Endodermal cell (in vitro differentiated cells): ENCODE results near the gene GON4L. TPM values are rescaled to one million over a fixed set of nuclear protein-coding genes. Genes with fewer than 3 reads are reported as not detected.

Experiments
- DNase-seq: peaks from one replicate; pipeline ENCODE4 v3.0.0-alpha.2; 2017
- H3K27ac ChIP-seq: 2 replicates; pipeline ENCODE4 v1.5.1; 2013; ENCODE audit warnings: mild to moderate bottlenecking, low read depth, low read length, moderate library complexity
- H3K27me3 ChIP-seq: 2 replicates; pipeline ENCODE4 v1.6.1; 2013; ENCODE audit warnings: mild to moderate bottlenecking, low read length, moderate library complexity; ENCODE audit not compliant: insufficient read depth, control insufficient read depth, poor library complexity, severe bottlenecking
- H3K36me3 ChIP-seq: 2 replicates; pipeline ENCODE4 v1.7.0; 2013; ENCODE audit warnings: mild to moderate bottlenecking, low read length, moderate library complexity; ENCODE audit not compliant: control insufficient read depth, insufficient read depth
- H3K4me1 ChIP-seq: one replicate; pipeline ENCODE4 v1.7.0; 2013; ENCODE audit warnings: low read length; ENCODE audit not compliant: control insufficient read depth, insufficient read depth
- H3K4me3 ChIP-seq: 2 replicates; pipeline ENCODE4 v1.5.1; 2013; ENCODE audit warnings: mild to moderate bottlenecking, low read length, moderate library complexity
- H3K9ac ChIP-seq: 2 replicates; pipeline ENCODE4 v1.6.1; 2013; ENCODE audit warnings: mild to moderate bottlenecking, low read length, moderate library complexity; ENCODE audit not compliant: poor library complexity, severe bottlenecking; ENCODE audit errors: extremely low read depth
- H3K9me3 ChIP-seq: 2 replicates; pipeline ENCODE4 v1.6.1; 2013; ENCODE audit warnings: mild to moderate bottlenecking, low read length, moderate library complexity; ENCODE audit not compliant: control insufficient read depth
- H3K27ac Mint-ChIP-seq: 2 replicates; pipeline ENCODE4 v1.8.0; 2020; ENCODE audit warnings: mixed read lengths
- H3K27me3 Mint-ChIP-seq: 2 replicates; pipeline ENCODE4 v1.8.0; 2021; ENCODE audit warnings: mild to moderate bottlenecking, mixed read lengths; ENCODE audit not compliant: insufficient read depth
- H3K36me3 Mint-ChIP-seq: 2 replicates; pipeline ENCODE4 v1.8.0; 2020; ENCODE audit warnings: low read depth, mixed read lengths
- H3K4me1 Mint-ChIP-seq: 2 replicates; pipeline ENCODE4 v1.8.0; 2020; ENCODE audit warnings: mixed read lengths
- H3K4me3 Mint-ChIP-seq: 2 replicates; pipeline ENCODE4 v1.8.0; 2020; ENCODE audit warnings: mild to moderate bottlenecking, moderate library complexity, mixed read lengths
- H3K9me3 Mint-ChIP-seq: 2 replicates; pipeline ENCODE4 v1.8.0; 2020; ENCODE audit warnings: mild to moderate bottlenecking, mixed read lengths
- WGBS, 2 experiments: methylation state at CpG; one replicate each; pipeline versions ENCODE4 v1.1.5 to v1.1.7; 2013; ENCODE audit warnings: missing lambda C conversion rate in 2 of 2, mixed read lengths in 1 of 2; ENCODE audit not compliant: insufficient coverage in 1 of 2, insufficient read length in 1 of 2; 5-methylcytosine and 5-hydroxymethylcytosine counted together
- total RNA-seq, 2 donors: library from RNA; stranded (reverse); fragmentation: NEBNext Ultra II Directional in 1 of 2; extraction: Animal tissue kit (Norgen Biotek cat#: 25700) in 1 of 2; gene quantifications; 2 replicates in 1 of 2; 3 replicates in 1 of 2; pipeline ENCODE4 v1.2.1, GENCODE V29; 2021
- TF ChIP-seq, protein P1 (sequence below): fragments of 200-600 bp; sonication (generic); conservative IDR thresholded peaks from 2 replicates; pipeline ENCODE4 v1.5.0; 2021; ENCODE audit warnings: antibody characterized with exemption, mild to moderate bottlenecking

Gene GON4L
- total RNA-seq, 2 donors from 2014 or later: 62.7 to 64.6 TPM

DNA sequence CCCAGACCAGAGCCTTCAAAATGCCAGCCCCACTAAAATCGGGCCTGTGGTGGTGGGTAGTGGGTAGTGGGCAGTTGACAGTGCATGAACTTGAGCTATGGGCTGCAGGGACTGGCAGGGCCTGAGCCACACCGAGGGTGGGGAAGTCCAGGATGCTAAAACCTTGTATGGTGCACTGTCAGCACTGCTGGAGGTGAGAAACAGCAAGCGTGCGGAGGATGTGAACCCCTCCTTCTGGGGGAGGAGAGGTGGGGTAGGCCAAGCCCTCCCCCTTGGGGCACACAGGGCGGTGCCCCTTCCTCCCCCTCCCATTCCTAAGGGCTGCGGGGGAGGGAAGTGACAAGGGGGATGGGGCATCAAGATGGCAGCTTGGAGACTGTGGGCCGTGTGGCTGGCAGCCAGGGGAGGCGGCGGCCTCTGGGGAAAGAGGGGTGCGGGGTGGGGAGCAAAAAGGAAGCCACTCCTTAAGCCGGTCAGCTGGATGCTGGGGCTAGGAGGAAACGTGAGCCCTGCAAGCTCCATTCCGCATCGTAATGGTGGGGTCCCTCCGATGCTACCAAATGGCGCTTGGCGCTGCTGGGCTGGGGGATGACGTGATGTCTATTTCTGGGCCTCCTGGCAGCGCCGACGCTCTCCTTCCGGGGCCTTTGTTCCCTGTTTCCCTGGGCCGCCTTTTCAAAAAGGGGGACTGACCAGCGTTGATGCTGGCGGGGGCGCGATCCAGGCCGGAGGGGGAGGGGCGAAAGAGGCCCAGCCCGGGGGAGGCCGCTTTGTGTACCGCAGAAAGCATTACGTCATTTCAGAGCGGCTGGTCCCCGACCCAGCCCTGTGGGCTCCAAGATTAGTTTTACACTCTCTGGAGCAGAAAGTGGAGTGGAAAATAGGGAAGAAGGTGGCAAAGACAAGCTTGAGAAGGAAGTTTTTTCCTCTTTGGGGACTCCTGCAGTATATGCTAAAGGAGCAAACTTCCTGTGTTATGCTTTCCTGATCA lies 3.2 kb upstream of the GON4L start:
- Histone ChIP-seq H3K4me3 (no peak overlapping the region), H3K27me3 (peaks cover 25% of the 10 kb centered on the region), H3K9me3 (no peaks in the 10 kb centered on the region), H3K27ac (peak overlapping the region; percentile 83), H3K4me1 (no peaks in the 10 kb centered on the region), H3K36me3 (peaks cover 4% of the 10 kb centered on the region), H3K9ac (no peak overlapping the region)
- peaks cover 5% of the 10 kb centered on the region for H3K36me3 Mint-ChIP-seq
- H3K27me3 Mint-ChIP-seq: peaks cover 18% of the 10 kb centered on the region
- TF ChIP-seq, protein P1, sequence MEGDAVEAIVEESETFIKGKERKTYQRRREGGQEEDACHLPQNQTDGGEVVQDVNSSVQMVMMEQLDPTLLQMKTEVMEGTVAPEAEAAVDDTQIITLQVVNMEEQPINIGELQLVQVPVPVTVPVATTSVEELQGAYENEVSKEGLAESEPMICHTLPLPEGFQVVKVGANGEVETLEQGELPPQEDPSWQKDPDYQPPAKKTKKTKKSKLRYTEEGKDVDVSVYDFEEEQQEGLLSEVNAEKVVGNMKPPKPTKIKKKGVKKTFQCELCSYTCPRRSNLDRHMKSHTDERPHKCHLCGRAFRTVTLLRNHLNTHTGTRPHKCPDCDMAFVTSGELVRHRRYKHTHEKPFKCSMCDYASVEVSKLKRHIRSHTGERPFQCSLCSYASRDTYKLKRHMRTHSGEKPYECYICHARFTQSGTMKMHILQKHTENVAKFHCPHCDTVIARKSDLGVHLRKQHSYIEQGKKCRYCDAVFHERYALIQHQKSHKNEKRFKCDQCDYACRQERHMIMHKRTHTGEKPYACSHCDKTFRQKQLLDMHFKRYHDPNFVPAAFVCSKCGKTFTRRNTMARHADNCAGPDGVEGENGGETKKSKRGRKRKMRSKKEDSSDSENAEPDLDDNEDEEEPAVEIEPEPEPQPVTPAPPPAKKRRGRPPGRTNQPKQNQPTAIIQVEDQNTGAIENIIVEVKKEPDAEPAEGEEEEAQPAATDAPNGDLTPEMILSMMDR: no peak
- no peak overlapping the region for H3K4me3 Mint-ChIP-seq
- H3K27ac Mint-ChIP-seq: no peak overlapping the region
- H3K4me1 Mint-ChIP-seq: peaks cover 5% of the 10 kb centered on the region
- no peaks in the 10 kb centered on the region for H3K9me3 Mint-ChIP-seq
- no peak for DNase-seq
- 86 to 88% methylated on average over 18 to 34 of the region's 35 CpGs for WGBS, 2 experiments

DNA sequence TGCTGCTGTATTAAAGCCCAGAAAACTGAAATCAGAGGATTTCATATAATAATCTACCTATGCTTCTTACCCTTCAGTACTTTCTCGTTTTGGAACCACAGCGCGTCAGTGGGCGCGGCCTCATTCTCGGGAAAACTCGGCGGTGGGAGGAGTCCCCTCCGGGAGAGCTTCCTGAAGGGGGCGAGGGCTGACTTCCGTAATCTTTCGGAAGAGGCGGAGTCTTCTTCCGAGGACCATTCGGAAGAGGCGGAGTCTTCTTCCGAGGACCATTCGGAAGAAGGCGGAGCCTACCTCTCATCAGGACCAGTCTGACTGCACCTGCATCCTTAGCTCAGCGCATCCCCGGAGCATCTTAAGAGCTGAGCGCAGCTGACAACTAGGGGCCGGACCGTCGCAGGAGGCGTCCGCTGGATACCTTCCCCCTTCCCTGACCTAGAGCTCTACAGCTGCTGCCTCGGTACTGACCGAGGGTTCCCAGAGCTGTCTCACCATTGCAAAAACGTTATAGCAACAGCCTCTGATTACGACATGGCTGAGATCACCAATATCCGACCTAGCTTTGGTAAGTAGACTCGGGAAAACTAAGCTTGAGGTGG lies 2.3 kb upstream of the GON4L start, which contains the start of gene SYT11:
TSS of gene SYT11 (plus strand) at position 334 of the 596 bp plus-strand sequence. CDS start at position 529, 195 bp downstream.
- 10 to 14% methylated on average over 24 to 33 of the region's 33 CpGs for WGBS, 2 experiments
- TF ChIP-seq, protein P1: no peak
- peak; percentile 98 for DNase-seq
- Histone ChIP-seq H3K4me1 (no peaks in the 10 kb centered on the region), H3K9me3 (no peaks in the 10 kb centered on the region), H3K27me3 (peaks cover 25% of the 10 kb centered on the region), H3K27ac (peak within 1 kb of the TSS; percentile 83), H3K9ac (peak within 1 kb of the TSS; percentile 19), H3K4me3 (peak within 1 kb of the TSS; percentile 83), H3K36me3 (peaks cover 13% of the 10 kb centered on the region)
- Mint-ChIP-seq H3K9me3 (no peaks in the 10 kb centered on the region), H3K27ac (peak within 1 kb of the TSS; percentile 83), H3K4me3 (peak within 1 kb of the TSS; percentile 58), H3K4me1 (peaks cover 5% of the 10 kb centered on the region), H3K27me3 (peaks cover 18% of the 10 kb centered on the region), H3K36me3 (peaks cover 8% of the 10 kb centered on the region)

- 80 to 84% methylated on average over 7 to 12 of the region's 12 CpGs for WGBS, 2 experiments
- Histone ChIP-seq H3K9ac (peak overlapping the region; percentile 19), H3K4me1 (no peaks in the 10 kb centered on the region), H3K9me3 (no peaks in the 10 kb centered on the region), H3K4me3 (peak overlapping the region; percentile 83), H3K36me3 (peaks cover 18% of the 10 kb centered on the region), H3K27ac (no peak overlapping the region), H3K27me3 (peaks cover 22% of the 10 kb centered on the region)
- Mint-ChIP-seq H3K4me1 (peaks cover 5% of the 10 kb centered on the region), H3K27ac (peak overlapping the region; percentile 83), H3K36me3 (peaks cover 10% of the 10 kb centered on the region), H3K9me3 (no peaks in the 10 kb centered on the region), H3K27me3 (peaks cover 18% of the 10 kb centered on the region), H3K4me3 (peak overlapping the region; percentile 58)
- TF ChIP-seq, protein P1: no peak
- no peak for DNase-seq
Measured at GRCh38 chr1:155858800-155859233, 1.8 kb upstream of the GON4L start.
